Effector CD8-positive, alpha-beta T cell (primary cell): ENCODE measurements around the gene KRTAP22-1.

ENCODE experiments used
- DNase-seq: peaks from one replicate; lab custom pipeline; 2025; lab: John Stamatoyannopoulos, UW

KRTAP22-1 gene

GRCh38 chr21:30625449-30626165 lies 24.7 kb downstream of the KRTAP22-1 start:
- no peak for DNase-seq

- DNase-seq = no peak
Observed at GRCh38 chr21:30628109-30628508, 27.2 kb downstream of the KRTAP22-1 start.

- DNase-seq = no peak
Observed at GRCh38 chr21:30629200-30629599, 28.3 kb downstream of the KRTAP22-1 start.

DNA sequence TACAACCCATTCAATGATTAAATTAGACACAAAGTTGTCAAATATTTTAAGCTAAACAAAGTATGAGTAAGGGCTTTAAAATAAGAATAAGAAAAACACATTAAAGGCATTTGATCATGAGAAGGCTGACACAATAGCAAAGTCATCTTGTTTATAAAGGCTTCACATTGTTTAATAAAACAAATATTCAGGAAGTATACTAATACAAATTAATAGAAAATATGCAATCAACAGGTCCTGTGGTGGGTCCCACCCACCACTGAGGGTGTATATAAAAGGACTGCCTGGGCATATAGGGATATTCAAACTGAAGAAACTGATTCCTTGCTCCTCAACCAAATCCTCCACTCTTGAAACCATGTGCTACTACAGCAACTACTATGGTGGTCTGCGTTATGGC lies 34.0 kb downstream of the KRTAP22-1 start, which contains the start of gene KRTAP20-2:
TSS of gene KRTAP20-2 (plus strand) at position 301 of the 400 bp plus-strand sequence. CDS start at position 359, 58 bp downstream.
- no peak for DNase-seq

GRCh38 chr21:30638686-30639085 lies 37.8 kb downstream of the KRTAP22-1 start:
- DNase-seq = no peak

- no peak for DNase-seq
Observed at GRCh38 chr21:30642564-30642963, 41.7 kb downstream of the KRTAP22-1 start, which contains the start of gene KRTAP20-3. KRTAP20-3 (plus strand) TSS chr21:30642864.

DNA sequence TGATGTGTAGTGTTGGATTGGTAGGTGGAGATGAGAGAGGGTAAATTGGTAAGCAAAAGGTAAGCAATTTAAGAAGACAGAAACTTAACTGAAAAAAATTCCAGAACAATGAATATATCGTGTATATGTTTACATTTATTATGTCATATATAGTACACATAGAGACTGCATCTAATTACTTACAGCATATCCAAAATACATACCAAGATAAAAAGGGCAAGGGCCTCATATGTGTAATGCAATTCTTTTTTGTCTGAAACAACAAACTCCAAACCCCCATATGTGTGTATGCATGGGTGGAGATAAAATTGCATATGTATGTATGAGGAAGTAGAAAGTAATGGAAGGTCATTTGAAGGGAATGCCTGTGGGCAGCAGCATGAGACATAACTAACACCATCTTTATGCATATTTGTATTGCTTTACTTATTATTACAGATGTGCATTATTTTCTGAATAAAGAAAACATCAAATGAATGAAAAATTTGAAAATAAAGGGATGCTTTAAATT lies 46.1 kb downstream of the KRTAP22-1 start:
- DNase-seq = no peak
